K562 (cell line): ENCODE results near the gene TLX2. TPM values are rescaled to one million over a fixed set of nuclear protein-coding genes. Genes with fewer than 3 reads are reported as not detected.

ENCODE experiments used
- CC2D1A ChIP-seq: fragments of 450-650 bp; IDR thresholded peaks from 2 replicates; pipeline ENCODE4 v1.6.1; 2017; ENCODE audit warnings: mild to moderate bottlenecking
- EGR1 ChIP-seq: fragments of 450-650 bp; conservative IDR thresholded peaks from 2 replicates; pipeline ENCODE4 v1.6.1; 2017; ENCODE audit warnings: mild to moderate bottlenecking
- ELF2 ChIP-seq: fragments of 250-450 bp; sonication (Bioruptor Pico); IDR thresholded peaks from 2 replicates; pipeline ENCODE4 v1.5.0; 2021; ENCODE audit warnings: mild to moderate bottlenecking
- FUS ChIP-seq: fragments of 200-400 bp; formaldehyde crosslinking; optimal IDR thresholded peaks from 2 replicates; pipeline ENCODE3; 2017; ENCODE audit warnings: low read depth, low read length
- HNRNPLL ChIP-seq: fragments of 200-400 bp; formaldehyde crosslinking; IDR thresholded peaks from 2 replicates; pipeline ENCODE4 v1.6.1; 2017; ENCODE audit warnings: low read length, low read depth, mild to moderate bottlenecking; ENCODE audit not compliant: poor library complexity, severe bottlenecking
- KDM2B ChIP-seq: fragments of 250-450 bp; sonication (Bioruptor Pico); IDR thresholded peaks from 2 replicates; pipeline ENCODE4 v1.8.0; 2021; ENCODE audit warnings: mild to moderate bottlenecking, moderate library complexity
- KLF13 ChIP-seq: fragments of 450-650 bp; IDR thresholded peaks from 2 replicates; pipeline ENCODE4 v1.6.1; 2016; ENCODE audit warnings: missing genetic modification characterization, low read depth, mild to moderate bottlenecking, missing compliant biosample characterization, moderate library complexity, borderline replicate concordance
- MAZ ChIP-seq, 2 experiments: fragments of 450-650 bp in 1 of 2; sonication (generic) in 1 of 2; formaldehyde crosslinking; IDR thresholded peaks in 1 of 2; conservative IDR thresholded peaks in 1 of 2; 2 replicates each; pipeline versions ENCODE4 v1.4.0 to v1.5.0; 2020; ENCODE audit warnings: mild to moderate bottlenecking in 1 of 2, missing genetic modification reagents in 1 of 2
- MEF2D ChIP-seq: conservative IDR thresholded peaks from 2 replicates; pipeline ENCODE4 v1.6.1; 2016; ENCODE audit warnings: low read depth, missing genetic modification characterization, missing compliant biosample characterization
- NCOA2 ChIP-seq, 2 experiments: fragments of 450-650 bp; IDR thresholded peaks; 2 replicates each; pipeline ENCODE4 v1.6.1; 2018; ENCODE audit warnings: mild to moderate bottlenecking in 2 of 2, moderate library complexity in 1 of 2; ENCODE audit not compliant: partially characterized antibody in 2 of 2
- PHB ChIP-seq: fragments of 250-450 bp; sonication (Bioruptor Pico); IDR thresholded peaks from 2 replicates; pipeline ENCODE4 v1.5.0; 2021
- POLR2H ChIP-seq: IDR thresholded peaks from 2 replicates; pipeline ENCODE4 v1.6.1; 2016; ENCODE audit warnings: missing genetic modification characterization, low read depth, mild to moderate bottlenecking, control low read depth, missing compliant biosample characterization, moderate library complexity
- PTTG1 ChIP-seq: fragments of 450-650 bp; IDR thresholded peaks from 2 replicates; pipeline ENCODE4 v1.6.1; 2016; ENCODE audit warnings: low read depth, mild to moderate bottlenecking, missing genetic modification characterization, missing compliant biosample characterization
- RBM39 ChIP-seq: fragments of 200-400 bp; formaldehyde crosslinking; optimal IDR thresholded peaks from 2 replicates; pipeline ENCODE3; 2018; ENCODE audit warnings: low read depth, low read length
- U2AF2 ChIP-seq: fragments of 200-400 bp; formaldehyde crosslinking; optimal IDR thresholded peaks from 2 replicates; pipeline ENCODE3; 2017; ENCODE audit warnings: low read depth, mild to moderate bottlenecking, low read length
- polyA plus RNA-seq, 8 experiments: library from polyadenylated mRNA; depleted of rRNA in 4 of 8; stranded (reverse) in 5 of 8; unstranded in 3 of 8; fragments of >200 nt; fragmentation: Nextera tagmentation in 2 of 8; fragmentation: Illumina TruSeq in 1 of 8; extraction: Ambion mirVana in 2 of 8; extraction: Trizol in 1 of 8; gene quantifications; 2 replicates each; pipeline versions ENCODE4 v1.2.1 to v1.2.3, GENCODE V29; 2011 to 2014; ENCODE audit warnings: inconsistent platforms in 1 of 8, missing spikeins in 1 of 8
- total RNA-seq, 7 experiments: library from RNA; depleted of rRNA in 6 of 7; stranded (reverse); fragments of >200 nt in 6 of 7; fragmentation: Illumina TruSeq in 2 of 7; extraction: Trizol in 2 of 7; gene quantifications; 2 replicates each; pipeline versions ENCODE4 v1.2.1 to v1.2.3, GENCODE V29; 2011 to 2021; ENCODE audit warnings: low replicate concordance in 1 of 7
- TF ChIP-seq, protein P1 (sequence below): sonication (generic); formaldehyde crosslinking; IDR thresholded peaks from 2 replicates; pipeline ENCODE4 v1.8.1; 2023; ENCODE audit warnings: mild to moderate bottlenecking, missing genetic modification reagents
- TF ChIP-seq, protein P2 (sequence below): fragments of 450-650 bp; conservative IDR thresholded peaks from 2 replicates; pipeline ENCODE4 v1.6.1; 2016; ENCODE audit warnings: missing genetic modification characterization, low read depth, mild to moderate bottlenecking, missing compliant biosample characterization, moderate library complexity
- TF ChIP-seq, protein P3 (sequence below): fragments of 250-450 bp; sonication (Bioruptor Pico); IDR thresholded peaks from 2 replicates; pipeline ENCODE4 v1.5.1; 2021; ENCODE audit warnings: mild to moderate bottlenecking
- TF ChIP-seq, protein P4 (sequence below): sonication (generic); formaldehyde crosslinking; IDR thresholded peaks from 2 replicates; pipeline ENCODE4 v1.4.0; 2020; ENCODE audit warnings: mild to moderate bottlenecking, missing genetic modification reagents
- TF ChIP-seq, protein P5 (sequence below): sonication (generic); formaldehyde crosslinking; IDR thresholded peaks from 2 replicates; pipeline ENCODE4 v1.8.0; 2022; ENCODE audit warnings: missing genetic modification reagents, mild to moderate bottlenecking, moderate library complexity, borderline replicate concordance

TLX2 gene
- total and polyA plus RNA-seq, 9 of the 15 experiments (the other 6 are each of a cell fraction or from before 2014, with no cell fraction given) = not detected

DNA sequence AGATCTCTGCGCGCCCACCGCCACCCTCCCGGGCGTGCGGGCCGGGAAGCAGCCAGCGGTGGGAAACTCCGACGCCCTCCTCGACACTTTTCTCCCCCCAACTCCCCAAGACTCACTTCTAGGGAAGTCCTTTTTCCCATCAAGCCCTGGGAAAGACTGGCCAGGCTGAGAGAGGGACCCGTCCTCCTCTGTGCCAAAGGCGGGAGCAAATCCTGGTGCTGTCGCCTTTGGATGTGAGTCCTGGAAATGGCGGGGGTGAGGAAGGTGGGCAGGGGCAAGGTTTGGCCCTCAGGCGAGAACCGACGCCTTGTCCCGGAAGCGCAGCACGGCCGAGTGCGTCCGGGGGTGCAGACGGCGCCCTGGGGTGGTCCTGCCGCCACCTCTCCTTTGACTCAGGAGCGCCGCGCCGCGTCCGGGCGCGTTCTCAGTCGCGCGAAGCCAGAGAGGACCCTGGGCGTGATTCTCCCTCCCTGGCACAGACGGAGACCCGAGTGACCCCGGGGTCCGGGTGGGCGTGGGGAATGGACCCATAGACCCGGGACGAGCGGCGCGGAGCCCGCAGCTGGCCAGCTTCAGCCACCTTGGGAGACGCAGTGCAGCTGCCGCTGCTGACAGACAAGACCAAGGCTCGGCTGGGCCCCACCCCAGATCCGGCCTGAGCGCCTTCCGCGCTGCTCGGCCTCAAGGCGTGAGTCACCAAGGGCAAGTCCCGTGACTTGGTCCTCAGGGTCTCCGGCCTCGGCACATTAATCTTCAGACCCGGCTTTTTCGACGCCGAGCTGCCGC lies 11.3 kb upstream of the TLX2 start (continued):
- peak; percentile 79; the same call in 1 of the 2 replicates for TF ChIP-seq POLR2H (tag)
- TF ChIP-seq EGR1 = no peak
- TF ChIP-seq, protein P1, sequence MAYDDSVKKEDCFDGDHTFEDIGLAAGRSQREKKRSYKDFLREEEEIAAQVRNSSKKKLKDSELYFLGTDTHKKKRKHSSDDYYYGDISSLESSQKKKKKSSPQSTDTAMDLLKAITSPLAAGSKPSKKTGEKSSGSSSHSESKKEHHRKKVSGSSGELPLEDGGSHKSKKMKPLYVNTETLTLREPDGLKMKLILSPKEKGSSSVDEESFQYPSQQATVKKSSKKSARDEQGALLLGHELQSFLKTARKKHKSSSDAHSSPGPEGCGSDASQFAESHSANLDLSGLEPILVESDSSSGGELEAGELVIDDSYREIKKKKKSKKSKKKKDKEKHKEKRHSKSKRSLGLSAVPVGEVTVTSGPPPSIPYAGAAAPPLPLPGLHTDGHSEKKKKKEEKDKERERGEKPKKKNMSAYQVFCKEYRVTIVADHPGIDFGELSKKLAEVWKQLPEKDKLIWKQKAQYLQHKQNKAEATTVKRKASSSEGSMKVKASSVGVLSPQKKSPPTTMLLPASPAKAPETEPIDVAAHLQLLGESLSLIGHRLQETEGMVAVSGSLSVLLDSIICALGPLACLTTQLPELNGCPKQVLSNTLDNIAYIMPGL (CRISPR knock-in tag) = peak; percentile 51; the same call in 1 of the 2 replicates
- 0 out of 2 replicates have a peak, but pooled peaks have one; percentile 53 for TF ChIP-seq ELF2
- no peak for TF ChIP-seq FUS
- TF ChIP-seq CC2D1A = no peak
- TF ChIP-seq, protein P2, sequence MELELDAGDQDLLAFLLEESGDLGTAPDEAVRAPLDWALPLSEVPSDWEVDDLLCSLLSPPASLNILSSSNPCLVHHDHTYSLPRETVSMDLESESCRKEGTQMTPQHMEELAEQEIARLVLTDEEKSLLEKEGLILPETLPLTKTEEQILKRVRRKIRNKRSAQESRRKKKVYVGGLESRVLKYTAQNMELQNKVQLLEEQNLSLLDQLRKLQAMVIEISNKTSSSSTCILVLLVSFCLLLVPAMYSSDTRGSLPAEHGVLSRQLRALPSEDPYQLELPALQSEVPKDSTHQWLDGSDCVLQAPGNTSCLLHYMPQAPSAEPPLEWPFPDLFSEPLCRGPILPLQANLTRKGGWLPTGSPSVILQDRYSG (tag) = no peak
- no peak for TF ChIP-seq MEF2D
- no peak for TF ChIP-seq NCOA2 (IDR thresholded peaks at IDR 0.05; ENCODE audit: partially characterized antibody in 2 of 2)
- peak; percentile 64; the same call in 1 of the 2 replicates for TF ChIP-seq PHB
- no peak for TF ChIP-seq KLF13
- TF ChIP-seq MAZ (CRISPR knock-in tag; conservative IDR thresholded peaks at IDR 0.05 in 1 of 2, IDR thresholded peaks at IDR 0.05 in 1 of 2) = peak in 1 of 2 experiments; percentile 46; a peak in 3 of 4 replicates
- no peak for TF ChIP-seq PTTG1 (tag)
- TF ChIP-seq, protein P3, sequence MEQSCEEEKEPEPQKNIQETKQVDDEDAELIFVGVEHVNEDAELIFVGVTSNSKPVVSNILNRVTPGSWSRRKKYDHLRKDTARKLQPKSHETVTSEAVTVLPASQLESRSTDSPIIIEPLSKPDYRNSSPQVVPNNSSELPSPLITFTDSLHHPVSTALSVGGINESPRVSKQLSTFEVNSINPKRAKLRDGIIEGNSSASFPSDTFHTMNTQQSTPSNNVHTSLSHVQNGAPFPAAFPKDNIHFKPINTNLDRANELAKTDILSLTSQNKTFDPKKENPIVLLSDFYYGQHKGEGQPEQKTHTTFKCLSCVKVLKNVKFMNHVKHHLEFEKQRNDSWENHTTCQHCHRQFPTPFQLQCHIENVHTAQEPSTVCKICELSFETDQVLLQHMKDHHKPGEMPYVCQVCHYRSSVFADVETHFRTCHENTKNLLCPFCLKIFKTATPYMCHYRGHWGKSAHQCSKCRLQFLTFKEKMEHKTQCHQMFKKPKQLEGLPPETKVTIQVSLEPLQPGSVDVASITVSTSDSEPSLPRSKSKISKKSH (CRISPR knock-in tag) = no peak
- no peak for TF ChIP-seq U2AF2
- TF ChIP-seq, protein P4, sequence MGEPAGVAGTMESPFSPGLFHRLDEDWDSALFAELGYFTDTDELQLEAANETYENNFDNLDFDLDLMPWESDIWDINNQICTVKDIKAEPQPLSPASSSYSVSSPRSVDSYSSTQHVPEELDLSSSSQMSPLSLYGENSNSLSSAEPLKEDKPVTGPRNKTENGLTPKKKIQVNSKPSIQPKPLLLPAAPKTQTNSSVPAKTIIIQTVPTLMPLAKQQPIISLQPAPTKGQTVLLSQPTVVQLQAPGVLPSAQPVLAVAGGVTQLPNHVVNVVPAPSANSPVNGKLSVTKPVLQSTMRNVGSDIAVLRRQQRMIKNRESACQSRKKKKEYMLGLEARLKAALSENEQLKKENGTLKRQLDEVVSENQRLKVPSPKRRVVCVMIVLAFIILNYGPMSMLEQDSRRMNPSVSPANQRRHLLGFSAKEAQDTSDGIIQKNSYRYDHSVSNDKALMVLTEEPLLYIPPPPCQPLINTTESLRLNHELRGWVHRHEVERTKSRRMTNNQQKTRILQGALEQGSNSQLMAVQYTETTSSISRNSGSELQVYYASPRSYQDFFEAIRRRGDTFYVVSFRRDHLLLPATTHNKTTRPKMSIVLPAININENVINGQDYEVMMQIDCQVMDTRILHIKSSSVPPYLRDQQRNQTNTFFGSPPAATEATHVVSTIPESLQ (CRISPR knock-in tag) = no peak; the same call in 1 of the 2 replicates
- no peak for TF ChIP-seq HNRNPLL
- no peak for TF ChIP-seq RBM39
- TF ChIP-seq, protein P5, sequence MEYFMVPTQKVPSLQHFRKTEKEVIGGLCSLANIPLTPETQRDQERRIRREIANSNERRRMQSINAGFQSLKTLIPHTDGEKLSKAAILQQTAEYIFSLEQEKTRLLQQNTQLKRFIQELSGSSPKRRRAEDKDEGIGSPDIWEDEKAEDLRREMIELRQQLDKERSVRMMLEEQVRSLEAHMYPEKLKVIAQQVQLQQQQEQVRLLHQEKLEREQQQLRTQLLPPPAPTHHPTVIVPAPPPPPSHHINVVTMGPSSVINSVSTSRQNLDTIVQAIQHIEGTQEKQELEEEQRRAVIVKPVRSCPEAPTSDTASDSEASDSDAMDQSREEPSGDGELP = peak; percentile 81
- no peak for TF ChIP-seq KDM2B (CRISPR knock-in tag)
